Measurements from ENCODE around the gene BLMH.

BLMH gene

GRCh38 chr17:30200106-30200505 is 91.6 kb downstream of the BLMH start:
- DNase-seq (ENCODE audit: low spot score), result no peak

GRCh38 chr17:30199600-30199999 is 92.1 kb downstream of the BLMH start:
- no peak for DNase-seq (ENCODE audit: low spot score)
